PC-9 (cell line): ENCODE data around the gene FAM53A.

Experiments used
- CTCF ChIP-seq: fragments of 200-600 bp; sonication (generic); conservative IDR thresholded peaks from 2 replicates; pipeline ENCODE4 v1.6.1; 2017; ENCODE audit warnings: mixed run types, antibody characterized with exemption, mild to moderate bottlenecking, moderate library complexity
- EZH2 ChIP-seq: fragments of 200-600 bp; sonication (generic); IDR thresholded peaks from 2 replicates; pipeline ENCODE4 v1.8.0; 2017; ENCODE audit warnings: antibody characterized with exemption, low read depth

DNA sequence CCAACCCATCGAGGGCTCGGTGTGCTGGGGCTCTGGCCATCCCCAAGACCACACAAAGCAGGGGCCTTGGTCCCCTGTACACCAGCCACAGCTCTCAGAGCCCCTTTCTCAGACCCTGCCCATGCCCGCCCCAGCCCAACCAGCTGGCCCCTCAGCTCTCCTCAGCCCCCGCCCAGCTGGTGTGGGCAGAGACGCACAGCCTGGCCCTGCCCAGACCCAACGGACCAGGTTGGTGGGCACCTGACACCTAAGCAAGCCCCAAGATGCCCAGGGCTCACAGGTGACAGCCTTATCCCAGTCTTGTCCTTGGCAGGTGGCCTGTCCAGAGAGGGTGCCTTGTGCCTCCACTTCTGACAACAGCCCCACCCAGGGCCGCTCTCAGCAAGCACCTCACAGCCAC lies 42.4 kb downstream of the FAM53A start:
- no peak for TF ChIP-seq CTCF
- TF ChIP-seq EZH2, result no peak
